GM18511 (cell line): ENCODE data around the gene IFI16.
"Not testable (repeated sequence)": the region's sequence is repeated elsewhere in the genome, so short reads cannot be mapped to it uniquely, and the experiment has no call there.

ENCODE experiments used
- ATAC-seq: cut with Tn5 transposase; IDR thresholded peaks from one replicate; pipeline ENCODE4 v1.9.1; 2021; ENCODE audit warnings: mild to moderate bottlenecking, moderate library complexity; ENCODE audit not compliant: unreplicated experiment

The IFI16 gene

GRCh38 chr1:159090286-159091179 is 80.8 kb downstream of the IFI16 start:
- ATAC-seq = no peak

GRCh38 chr1:159091180-159091560 is 81.5 kb downstream of the IFI16 start:
- ATAC-seq = no peak

GRCh38 chr1:159091607-159092031 is 81.9 kb downstream of the IFI16 start:
- no peak for ATAC-seq

GRCh38 chr1:159092036-159092760 is 82.5 kb downstream of the IFI16 start:
- no peak for ATAC-seq

- no peak for ATAC-seq
Observed at GRCh38 chr1:159098596-159098995, 88.9 kb downstream of the IFI16 start.

GRCh38 chr1:159100589-159100988 is 90.9 kb downstream of the IFI16 start:
- ATAC-seq = no peak

GRCh38 chr1:159103021-159103420 is 93.3 kb downstream of the IFI16 start:
- ATAC-seq = not testable (repeated sequence)
